ENCODE data around the gene REG1A. TPM values are rescaled to one million over a fixed set of nuclear protein-coding genes. Genes with fewer than 3 reads are reported as not detected.

Gene REG1A
- total RNA-seq, 1 experiment from 2014 or later = 0.24 TPM

- Histone ChIP-seq H3K4me3 (ENCODE audit: insufficient read depth, low read depth, low read length) (no peak overlapping the region), H3K36me3 (replicated peaks; ENCODE audit: control insufficient read depth, insufficient read depth, low read length) (no peaks in the 10 kb centered on the region), H3K27me3 (ENCODE audit: control insufficient read depth, insufficient read depth, low read length) (no peaks in the 10 kb centered on the region)
- no peak for DNase-seq
Measured at GRCh38 chr2:79159030-79159429, 38.7 kb downstream of the REG1A start.

GRCh38 chr2:79159653-79160052, 39.4 kb downstream of the REG1A start, which contains the start of gene REG3A:
Gene REG3A, minus strand, starts transcription at chr2:79159753. Its CDS starts 348 bp downstream, at chr2:79159405.
- Histone ChIP-seq H3K36me3 (replicated peaks; ENCODE audit: control insufficient read depth, insufficient read depth, low read length) (no peaks in the 10 kb centered on the region), H3K4me3 (ENCODE audit: insufficient read depth, low read depth, low read length) (no peak within 1 kb of the TSS), H3K27me3 (ENCODE audit: control insufficient read depth, insufficient read depth, low read length) (no peaks in the 10 kb centered on the region)
- DNase-seq = no peak

- H3K4me3 ChIP-seq (ENCODE audit: insufficient read depth, low read depth, low read length) = no peak overlapping the region
- no peaks in the 10 kb centered on the region for H3K36me3 ChIP-seq (replicated peaks; ENCODE audit: control insufficient read depth, insufficient read depth, low read length)
- H3K27me3 ChIP-seq (ENCODE audit: control insufficient read depth, insufficient read depth, low read length) = no peaks in the 10 kb centered on the region
- no peak for DNase-seq
Measured at GRCh38 chr2:79162132-79162531, 41.8 kb downstream of the REG1A start.

- Histone ChIP-seq H3K36me3 (replicated peaks; ENCODE audit: control insufficient read depth, insufficient read depth, low read length) (no peaks in the 10 kb centered on the region), H3K27me3 (ENCODE audit: control insufficient read depth, insufficient read depth, low read length) (no peaks in the 10 kb centered on the region), H3K4me3 (ENCODE audit: insufficient read depth, low read depth, low read length) (no peak overlapping the region)
- DNase-seq = no peak
Measured at GRCh38 chr2:79162801-79163200, 42.5 kb downstream of the REG1A start.

- H3K36me3 ChIP-seq (replicated peaks; ENCODE audit: control insufficient read depth, insufficient read depth, low read length) = no peaks in the 10 kb centered on the region
- H3K4me3 ChIP-seq (ENCODE audit: insufficient read depth, low read depth, low read length) = no peak overlapping the region
- DNase-seq = no peak
- H3K27me3 ChIP-seq (ENCODE audit: control insufficient read depth, insufficient read depth, low read length) = no peaks in the 10 kb centered on the region
Measured at GRCh38 chr2:79171348-79171958, 51.2 kb downstream of the REG1A start.

Other genes starting within 250 kb of the REG1A start
- not detected in 2 replicates for gene REG3G, start 94.8 kb upstream of the REG1A start, total RNA-seq (2014; rRNA removed; shearing (Covaris generic))
- gene REG1B, start 32.5 kb upstream of the REG1A start, total RNA-seq (2014; rRNA removed; shearing (Covaris generic)) = not detected in 2 replicates
- not detected in 2 replicates for gene REG3A, start 39.3 kb downstream of the REG1A start, total RNA-seq (2014; rRNA removed; shearing (Covaris generic))

All from H7 (cell line).